Measurements from ENCODE around the gene CA12. TPM values are rescaled to one million over a fixed set of nuclear protein-coding genes. Genes with fewer than 3 reads are reported as not detected.

The CA12 gene
- total and polyA plus RNA-seq, 2 of the 8 experiments (the other 6 are each of a cell fraction or from before 2014, with no cell fraction given), result 4.7 to 4.9 TPM

DNA sequence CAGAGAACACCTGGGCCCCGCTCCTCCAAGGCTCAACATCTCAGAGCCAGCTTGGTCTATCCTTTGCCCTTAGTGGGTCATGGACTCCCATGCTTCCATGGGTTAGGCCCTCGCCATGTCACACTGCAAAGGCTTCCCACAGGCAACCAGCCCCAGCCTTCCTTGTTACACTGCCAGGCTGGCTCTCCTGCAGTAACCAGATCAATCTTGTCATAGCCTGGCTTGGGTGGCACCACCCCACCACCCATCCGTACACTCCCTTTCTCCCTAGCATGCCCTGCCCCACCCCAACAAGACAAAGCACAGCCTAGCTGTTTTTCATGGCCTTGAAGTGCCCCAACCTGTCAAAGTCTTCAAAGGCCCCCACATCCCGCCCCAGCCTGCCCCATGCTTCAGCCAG lies 30.5 kb downstream of the CA12 start (continued):
- TF ChIP-seq, protein P1, sequence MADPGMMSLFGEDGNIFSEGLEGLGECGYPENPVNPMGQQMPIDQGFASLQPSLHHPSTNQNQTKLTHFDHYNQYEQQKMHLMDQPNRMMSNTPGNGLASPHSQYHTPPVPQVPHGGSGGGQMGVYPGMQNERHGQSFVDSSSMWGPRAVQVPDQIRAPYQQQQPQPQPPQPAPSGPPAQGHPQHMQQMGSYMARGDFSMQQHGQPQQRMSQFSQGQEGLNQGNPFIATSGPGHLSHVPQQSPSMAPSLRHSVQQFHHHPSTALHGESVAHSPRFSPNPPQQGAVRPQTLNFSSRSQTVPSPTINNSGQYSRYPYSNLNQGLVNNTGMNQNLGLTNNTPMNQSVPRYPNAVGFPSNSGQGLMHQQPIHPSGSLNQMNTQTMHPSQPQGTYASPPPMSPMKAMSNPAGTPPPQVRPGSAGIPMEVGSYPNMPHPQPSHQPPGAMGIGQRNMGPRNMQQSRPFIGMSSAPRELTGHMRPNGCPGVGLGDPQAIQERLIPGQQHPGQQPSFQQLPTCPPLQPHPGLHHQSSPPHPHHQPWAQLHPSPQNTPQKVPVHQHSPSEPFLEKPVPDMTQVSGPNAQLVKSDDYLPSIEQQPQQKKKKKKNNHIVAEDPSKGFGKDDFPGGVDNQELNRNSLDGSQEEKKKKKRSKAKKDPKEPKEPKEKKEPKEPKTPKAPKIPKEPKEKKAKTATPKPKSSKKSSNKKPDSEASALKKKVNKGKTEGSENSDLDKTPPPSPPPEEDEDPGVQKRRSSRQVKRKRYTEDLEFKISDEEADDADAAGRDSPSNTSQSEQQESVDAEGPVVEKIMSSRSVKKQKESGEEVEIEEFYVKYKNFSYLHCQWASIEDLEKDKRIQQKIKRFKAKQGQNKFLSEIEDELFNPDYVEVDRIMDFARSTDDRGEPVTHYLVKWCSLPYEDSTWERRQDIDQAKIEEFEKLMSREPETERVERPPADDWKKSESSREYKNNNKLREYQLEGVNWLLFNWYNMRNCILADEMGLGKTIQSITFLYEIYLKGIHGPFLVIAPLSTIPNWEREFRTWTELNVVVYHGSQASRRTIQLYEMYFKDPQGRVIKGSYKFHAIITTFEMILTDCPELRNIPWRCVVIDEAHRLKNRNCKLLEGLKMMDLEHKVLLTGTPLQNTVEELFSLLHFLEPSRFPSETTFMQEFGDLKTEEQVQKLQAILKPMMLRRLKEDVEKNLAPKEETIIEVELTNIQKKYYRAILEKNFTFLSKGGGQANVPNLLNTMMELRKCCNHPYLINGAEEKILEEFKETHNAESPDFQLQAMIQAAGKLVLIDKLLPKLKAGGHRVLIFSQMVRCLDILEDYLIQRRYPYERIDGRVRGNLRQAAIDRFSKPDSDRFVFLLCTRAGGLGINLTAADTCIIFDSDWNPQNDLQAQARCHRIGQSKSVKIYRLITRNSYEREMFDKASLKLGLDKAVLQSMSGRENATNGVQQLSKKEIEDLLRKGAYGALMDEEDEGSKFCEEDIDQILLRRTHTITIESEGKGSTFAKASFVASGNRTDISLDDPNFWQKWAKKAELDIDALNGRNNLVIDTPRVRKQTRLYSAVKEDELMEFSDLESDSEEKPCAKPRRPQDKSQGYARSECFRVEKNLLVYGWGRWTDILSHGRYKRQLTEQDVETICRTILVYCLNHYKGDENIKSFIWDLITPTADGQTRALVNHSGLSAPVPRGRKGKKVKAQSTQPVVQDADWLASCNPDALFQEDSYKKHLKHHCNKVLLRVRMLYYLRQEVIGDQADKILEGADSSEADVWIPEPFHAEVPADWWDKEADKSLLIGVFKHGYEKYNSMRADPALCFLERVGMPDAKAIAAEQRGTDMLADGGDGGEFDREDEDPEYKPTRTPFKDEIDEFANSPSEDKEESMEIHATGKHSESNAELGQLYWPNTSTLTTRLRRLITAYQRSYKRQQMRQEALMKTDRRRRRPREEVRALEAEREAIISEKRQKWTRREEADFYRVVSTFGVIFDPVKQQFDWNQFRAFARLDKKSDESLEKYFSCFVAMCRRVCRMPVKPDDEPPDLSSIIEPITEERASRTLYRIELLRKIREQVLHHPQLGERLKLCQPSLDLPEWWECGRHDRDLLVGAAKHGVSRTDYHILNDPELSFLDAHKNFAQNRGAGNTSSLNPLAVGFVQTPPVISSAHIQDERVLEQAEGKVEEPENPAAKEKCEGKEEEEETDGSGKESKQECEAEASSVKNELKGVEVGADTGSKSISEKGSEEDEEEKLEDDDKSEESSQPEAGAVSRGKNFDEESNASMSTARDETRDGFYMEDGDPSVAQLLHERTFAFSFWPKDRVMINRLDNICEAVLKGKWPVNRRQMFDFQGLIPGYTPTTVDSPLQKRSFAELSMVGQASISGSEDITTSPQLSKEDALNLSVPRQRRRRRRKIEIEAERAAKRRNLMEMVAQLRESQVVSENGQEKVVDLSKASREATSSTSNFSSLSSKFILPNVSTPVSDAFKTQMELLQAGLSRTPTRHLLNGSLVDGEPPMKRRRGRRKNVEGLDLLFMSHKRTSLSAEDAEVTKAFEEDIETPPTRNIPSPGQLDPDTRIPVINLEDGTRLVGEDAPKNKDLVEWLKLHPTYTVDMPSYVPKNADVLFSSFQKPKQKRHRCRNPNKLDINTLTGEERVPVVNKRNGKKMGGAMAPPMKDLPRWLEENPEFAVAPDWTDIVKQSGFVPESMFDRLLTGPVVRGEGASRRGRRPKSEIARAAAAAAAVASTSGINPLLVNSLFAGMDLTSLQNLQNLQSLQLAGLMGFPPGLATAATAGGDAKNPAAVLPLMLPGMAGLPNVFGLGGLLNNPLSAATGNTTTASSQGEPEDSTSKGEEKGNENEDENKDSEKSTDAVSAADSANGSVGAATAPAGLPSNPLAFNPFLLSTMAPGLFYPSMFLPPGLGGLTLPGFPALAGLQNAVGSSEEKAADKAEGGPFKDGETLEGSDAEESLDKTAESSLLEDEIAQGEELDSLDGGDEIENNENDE (IDR thresholded peaks at IDR 0.05; ENCODE audit: insufficient replicate concordance, low read length), result no peak
- TF ChIP-seq RFX5 (IDR thresholded peaks at IDR 0.05; ENCODE audit: borderline replicate concordance, low read depth, low read length) (no peak), KDM4A (IDR thresholded peaks at IDR 0.05; ENCODE audit: low read depth, low read length, severe bottlenecking) (no peak), RAD21 (IDR thresholded peaks at IDR 0.05 in 1 of 2, conservative IDR thresholded peaks at IDR 0.05 in 1 of 2; ENCODE audit: low read depth in 2 of 2, low read length in 2 of 2) (no peak), SUZ12 (IDR thresholded peaks at IDR 0.05; ENCODE audit: low read length) (no peak), TCF12 (IDR thresholded peaks at IDR 0.05; ENCODE audit: low read depth, low read length) (no peak), SP4 (IDR thresholded peaks at IDR 0.05; ENCODE audit: low read length) (no peak)
